Motor neuron (in vitro differentiated cells): ENCODE measurements around the gene PLAU. TPM values are rescaled to one million over a fixed set of nuclear protein-coding genes. Genes with fewer than 3 reads are reported as not detected.
A peak's percentile ranks its signal among the peaks of the same experiment; 100 is the strongest.
"Not testable (repeated sequence)": the region's sequence is repeated elsewhere in the genome, so short reads cannot be mapped to it uniquely, and the experiment has no call there.

ENCODE experiments used
- ATAC-seq, 8 experiments: fragments of 200-7000 bp; cut with Tn5 transposase; replicated peaks in 6 of 8; 2 replicates each; pipeline ENCODE4 v1.8.0; 2021; ENCODE audit warnings: mild to moderate bottlenecking in 8 of 8, moderate library complexity in 8 of 8
- H3K27ac ChIP-seq, 2 donors: fragments of 250-450 bp; sonication (Bioruptor Pico); 2 replicates each; pipeline ENCODE4 v1.9.0; 2021; ENCODE audit warnings: antibody characterized with exemption in 2 of 2, mild to moderate bottlenecking in 2 of 2, moderate library complexity in 1 of 2
- H3K4me1 ChIP-seq, 2 donors: fragments of 250-450 bp; sonication (Bioruptor Pico); replicated peaks in 1 of 2; 2 replicates each; pipeline ENCODE4 v1.6.1; 2021; ENCODE audit warnings: antibody characterized with exemption in 2 of 2, mild to moderate bottlenecking in 2 of 2, moderate library complexity in 1 of 2
- H3K4me3 ChIP-seq, 5 donors: fragments of 250-450 bp; sonication (Bioruptor Pico); 2 replicates each; pipeline ENCODE4 v1.9.0; 2021; ENCODE audit warnings: antibody characterized with exemption in 5 of 5, mild to moderate bottlenecking in 5 of 5, moderate library complexity in 4 of 5
- WGBS, 10 experiments: fragments of 450-650 bp; shearing (Covaris generic); methylation state at CpG; one replicate each; pipeline ENCODE4 v1.0.0; 2022; 5-methylcytosine and 5-hydroxymethylcytosine counted together
- in situ Hi-C, 9 experiments: fragments of 400-800 bp; cut with MboI; loops; one replicate each; pipeline ENCODE4 v1.15.0; 2021; ENCODE audit warnings: low sequenced_read_pairs in 9 of 9, low pct_unique_long_range_greater_than_20kb in 2 of 9; ENCODE audit not compliant: unreplicated experiment in 9 of 9
- total RNA-seq, 8 experiments: library from RNA; unstranded; fragments of 300-600 nt; gene quantifications; 2 replicates each; pipeline versions ENCODE4 v1.2.3 to v1.2.4, GENCODE V29; 2022

The PLAU gene
- total RNA-seq, 8 experiments from 2014 or later = 0.17 to 10.0 (median 0.74) TPM

- Histone ChIP-seq H3K27ac (no peak overlapping the region), H3K4me3 (no peak overlapping the region), H3K4me1 (no peaks in the 10 kb centered on the region)
- ATAC-seq = peak in 4 of 8 experiments; percentile 4 to 80 (median 80)
- in situ Hi-C loops = no loop called here
- 0 to 80% (median 61%) methylated on average over 1 to 7 of the region's 8 CpGs; no CpG with 5 or more reads in 4 of the 10 experiments for WGBS, 10 experiments
Measured at GRCh38 chr10:73906524-73907447, 4.1 kb upstream of the PLAU start.

GRCh38 chr10:73907841-73908517 is 3.0 kb upstream of the PLAU start:
- WGBS, 10 experiments = 32 to 100% (median 92%) methylated on average over 1 to 5 of the region's 6 CpGs; no CpG with 5 or more reads in 2 of the 10 experiments
- H3K27ac ChIP-seq = no peak overlapping the region
- in situ Hi-C loops = no loop called here
- no peaks in the 10 kb centered on the region for H3K4me1 ChIP-seq
- no peak overlapping the region for H3K4me3 ChIP-seq
- ATAC-seq = no peak

- Histone ChIP-seq H3K4me3 (no peak overlapping the region), H3K27ac (no peak overlapping the region), H3K4me1 (peaks cover 0 to under 1% of the 10 kb centered on the region in 2 donors)
- in situ Hi-C loops = no loop called here
- WGBS, 10 experiments = 0 to 80% (median 70%) methylated on average over 1 to 10 of the region's 10 CpGs; no CpG with 5 or more reads in 3 of the 10 experiments
- peak in 2 of 8 experiments; percentile 7 to 8 for ATAC-seq
Measured at GRCh38 chr10:73908853-73909539, 1.9 kb upstream of the PLAU start.

GRCh38 chr10:73909540-73910115 is 1.3 kb upstream of the PLAU start:
- no peak overlapping the region for H3K27ac ChIP-seq
- in situ Hi-C loops = no loop called here

GRCh38 chr10:73910401-73910763 is 550 bp upstream of the PLAU start:
- no peak overlapping the region for H3K27ac ChIP-seq
- WGBS, 10 experiments = 0 to 88% (median 42%) methylated on average over 1 to 6 of the region's 9 CpGs; no CpG with 5 or more reads in 2 of the 10 experiments
- in situ Hi-C loops = no loop called here
- peak overlapping the region; percentile 43 to 49 (median 45) for H3K4me3 ChIP-seq
- peak in 5 of 8 experiments; percentile 23 to 41 (median 32) for ATAC-seq
- H3K4me1 ChIP-seq = peaks cover 6 to 14% of the 10 kb centered on the region in 2 donors

More at GRCh38 chr10:73909540-73910115, 1.3 kb upstream of the PLAU start:
- WGBS, 10 experiments = 60 to 92% (median 80%) methylated on average over 2 to 3 of the region's 4 CpGs; no CpG with 5 or more reads in 5 of the 10 experiments
- no peak for ATAC-seq
- peaks cover 3 to 7% of the 10 kb centered on the region in 2 donors for H3K4me1 ChIP-seq
- no peak overlapping the region for H3K4me3 ChIP-seq

- H3K4me1 ChIP-seq = peaks cover 6 to 19% of the 10 kb centered on the region in 2 donors
- WGBS, 10 experiments = 17 to 60% (median 23%) methylated on average over 2 to 6 of the region's 14 CpGs; no CpG with 5 or more reads in 7 of the 10 experiments
- no peak overlapping the region for H3K27ac ChIP-seq
- no peak for ATAC-seq
- in situ Hi-C loops = no loop called here
- peak overlapping the region; percentile 43 to 49 (median 45) for H3K4me3 ChIP-seq
Measured at GRCh38 chr10:73911553-73912004, 647 bp downstream of the PLAU start.

- ATAC-seq = no peak
- H3K4me1 ChIP-seq = peaks cover 9 to 27% of the 10 kb centered on the region in 2 donors
- no peak overlapping the region for H3K4me3 ChIP-seq
- H3K27ac ChIP-seq = no peak overlapping the region
- 38 to 90% (median 67%) methylated on average over 1 to 2 of the region's 10 CpGs; no CpG with 5 or more reads in 6 of the 10 experiments for WGBS, 10 experiments
- in situ Hi-C loops = no loop called here
Measured at GRCh38 chr10:73914036-73914435, 3.1 kb downstream of the PLAU start.

- Histone ChIP-seq H3K4me3 (no peak overlapping the region), H3K27ac (peak overlapping the region in 1 of 2 donors; percentile 7), H3K4me1 (peaks cover 9 to 27% of the 10 kb centered on the region in 2 donors)
- in situ Hi-C loops = no loop called here
- WGBS, 10 experiments = 61 to 100% (median 80%) methylated on average over 1 to 8 of the region's 8 CpGs; no CpG with 5 or more reads in 1 of the 10 experiments
- peak in 3 of 8 experiments; percentile 33 to 74 (median 35) for ATAC-seq
Measured at GRCh38 chr10:73915206-73915851, 4.4 kb downstream of the PLAU start.

- no peak overlapping the region for H3K27ac ChIP-seq
- H3K4me1 ChIP-seq = peaks cover 9 to 27% of the 10 kb centered on the region in 2 donors
- peak in 2 of 8 experiments; percentile 9 to 39 for ATAC-seq
- H3K4me3 ChIP-seq = no peak overlapping the region
- in situ Hi-C loops = no loop called here
- WGBS, 10 experiments = 40 to 100% (median 53%) methylated on average over 1 to 4 of the region's 5 CpGs; no CpG with 5 or more reads in 1 of the 10 experiments
Measured at GRCh38 chr10:73916761-73917470, 6.0 kb downstream of the PLAU start.

GRCh38 chr10:73917566-73918305 is 6.8 kb downstream of the PLAU start:
- no peak for ATAC-seq
- in situ Hi-C loops = no loop called here
- 83 to 100% (median 100%) methylated on average over 1 to 3 of the region's 3 CpGs; no CpG with 5 or more reads in 3 of the 10 experiments for WGBS, 10 experiments
- no peak overlapping the region for H3K27ac ChIP-seq
- H3K4me3 ChIP-seq = no peak overlapping the region
- H3K4me1 ChIP-seq = peaks cover 9 to 27% of the 10 kb centered on the region in 2 donors

GRCh38 chr10:73919481-73919880 is 8.5 kb downstream of the PLAU start:
- ATAC-seq, H3K27ac ChIP-seq, in situ Hi-C loops, H3K4me3 ChIP-seq: not testable (repeated sequence)
- peaks cover 7 to 22% of the 10 kb centered on the region in 2 donors for H3K4me1 ChIP-seq
- 53 to 100% (median 99%) methylated on average over 1 to 7 of the region's 8 CpGs; no CpG with 5 or more reads in 3 of the 10 experiments for WGBS, 10 experiments
